IMR-90 (cell line): Measurements from ENCODE around the gene PCCA. TPM values are rescaled to one million over a fixed set of nuclear protein-coding genes. Genes with fewer than 3 reads are reported as not detected.

ENCODE experiments used
- ATAC-seq: fragments of 200-7000 bp; cut with Tn5 transposase; 2 replicates; pipeline ENCODE4 v1.9.1; 2020; ENCODE audit warnings: low read depth, mild to moderate bottlenecking, moderate library complexity
- BruUV-seq: library from RNA; stranded (reverse); fragments of 400-500 nt; replicated peaks from 2 replicates; lab custom pipeline; 2021; lab: Mats Ljungman, UMichigan
- CTCF ChIA-PET: fragments of 300-600 bp; formaldehyde crosslinking; extraction: SDS; loops from one replicate; lab custom pipeline; 2021; ENCODE audit warnings: antibody characterized with exemption; lab: Yijun Ruan, JAX
- POLR2A ChIA-PET: fragments of 300-600 bp; sonication (Branson Sonifier 250); formaldehyde crosslinking; loops from one replicate; lab custom pipeline; 2022; ENCODE audit warnings: antibody characterized with exemption; ENCODE audit not compliant: unreplicated experiment; lab: Charles Lee
- DNase-seq: peaks from one replicate; pipeline ENCODE4 v3.0.0; 2013
- H2AFZ ChIP-seq: replicated peaks from 2 replicates; pipeline ENCODE3; 2013; ENCODE audit warnings: low read length, mild to moderate bottlenecking; ENCODE audit not compliant: poor library complexity
- H2AK5ac ChIP-seq: 2 replicates; pipeline ENCODE4 v1.6.1; 2013; ENCODE audit warnings: low read depth, low read length, inconsistent platforms
- H2AK9ac ChIP-seq: replicated peaks from 2 replicates; pipeline ENCODE3; 2013; ENCODE audit warnings: mild to moderate bottlenecking, low read depth, low read length, moderate library complexity; ENCODE audit not compliant: poor library complexity
- H2BK120ac ChIP-seq: 2 replicates; pipeline ENCODE4 v1.6.1; 2013; ENCODE audit warnings: low read depth, low read length, inconsistent platforms
- H2BK15ac ChIP-seq: 3 replicates; pipeline ENCODE4 v1.6.1; 2013; ENCODE audit warnings: low read depth, low read length, inconsistent platforms
- H2BK20ac ChIP-seq: 2 replicates; pipeline ENCODE4 v1.6.1; 2013; ENCODE audit warnings: low read depth, mild to moderate bottlenecking, inconsistent platforms, low read length, moderate library complexity
- H2BK5ac ChIP-seq: 2 replicates; pipeline ENCODE4 v1.6.1; 2013; ENCODE audit warnings: mild to moderate bottlenecking, low read depth, low read length, inconsistent platforms; ENCODE audit not compliant: poor library complexity, severe bottlenecking
- H3K14ac ChIP-seq: replicated peaks from 2 replicates; pipeline ENCODE4 v1.6.1; 2013; ENCODE audit warnings: low read depth, low read length, inconsistent platforms
- H3K18ac ChIP-seq: 2 replicates; pipeline ENCODE4 v1.6.1; 2013; ENCODE audit warnings: low read depth, low read length, control low read depth
- H3K23ac ChIP-seq: 2 replicates; pipeline ENCODE4 v1.6.1; 2013; ENCODE audit warnings: low read depth, low read length, inconsistent platforms
- H3K27ac ChIP-seq: 2 replicates; pipeline ENCODE4 v1.5.1; 2013; ENCODE audit warnings: mild to moderate bottlenecking, control low read depth, low read length; ENCODE audit not compliant: insufficient read depth
- H3K27me3 ChIP-seq: 2 replicates; pipeline ENCODE4 v1.6.1; 2013; ENCODE audit warnings: low read length; ENCODE audit not compliant: control insufficient read depth, insufficient read depth
- H3K36me3 ChIP-seq: 2 replicates; pipeline ENCODE4 v1.6.1; 2013; ENCODE audit warnings: low read length, mixed read lengths; ENCODE audit not compliant: control insufficient read depth, insufficient read depth
- H3K4ac ChIP-seq: 2 replicates; pipeline ENCODE4 v1.6.1; 2013; ENCODE audit warnings: low read depth, low read length, inconsistent platforms
- H3K4me1 ChIP-seq: 2 replicates; pipeline ENCODE4 v1.6.1; 2013; ENCODE audit warnings: low read length, mixed read lengths; ENCODE audit not compliant: control insufficient read depth, insufficient read depth
- H3K4me2 ChIP-seq: 2 replicates; pipeline ENCODE4 v1.6.1; 2013; ENCODE audit warnings: low read depth, mild to moderate bottlenecking, control low read depth, low read length, moderate library complexity
- H3K4me3 ChIP-seq: 2 replicates; pipeline ENCODE4 v1.5.1; 2013; ENCODE audit warnings: low read depth, mild to moderate bottlenecking, control low read depth, low read length, moderate library complexity; ENCODE audit not compliant: insufficient read depth
- H3K56ac ChIP-seq: 2 replicates; pipeline ENCODE4 v1.6.1; 2013; ENCODE audit warnings: low read length, inconsistent platforms; ENCODE audit not compliant: insufficient read depth; ENCODE audit errors: extremely low read depth
- H3K79me1 ChIP-seq, 2 experiments: 2 replicates each; pipeline ENCODE4 v1.6.1; 2013; ENCODE audit warnings: low read length in 2 of 2, inconsistent platforms in 1 of 2, low read depth in 1 of 2
- H3K9ac ChIP-seq: 2 replicates; pipeline ENCODE4 v1.6.1; 2013; ENCODE audit warnings: low read depth, low read length, control low read depth
- H3K9me1 ChIP-seq: 2 replicates; pipeline ENCODE4 v1.6.1; 2013; ENCODE audit warnings: low read length, inconsistent platforms; ENCODE audit not compliant: insufficient read depth
- H3K9me3 ChIP-seq: 2 replicates; pipeline ENCODE4 v1.6.1; 2013; ENCODE audit warnings: low read length; ENCODE audit not compliant: control insufficient read depth, insufficient read depth
- H4K20me1 ChIP-seq: 2 replicates; pipeline ENCODE4 v1.6.1; 2013; ENCODE audit warnings: low read length, inconsistent platforms; ENCODE audit not compliant: insufficient read depth
- H4K5ac ChIP-seq: 2 replicates; pipeline ENCODE4 v1.6.1; 2013; ENCODE audit warnings: mild to moderate bottlenecking, low read depth, low read length, control low read depth
- H4K8ac ChIP-seq, 2 experiments: 2 replicates each; pipeline ENCODE4 v1.6.1; 2013; ENCODE audit warnings: low read depth in 2 of 2, low read length in 2 of 2, control low read depth in 1 of 2, inconsistent platforms in 1 of 2
- H4K91ac ChIP-seq: 2 replicates; pipeline ENCODE4 v1.6.1; 2013; ENCODE audit warnings: low read depth, low read length, inconsistent platforms; ENCODE audit not compliant: insufficient read depth
- BHLHE40 ChIP-seq: fragments of 150-350 bp; IDR thresholded peaks from 2 replicates; pipeline ENCODE4 v1.6.1; 2016; ENCODE audit warnings: mild to moderate bottlenecking, low read depth, low read length
- CEBPB ChIP-seq: IDR thresholded peaks from 2 replicates; pipeline ENCODE4 v1.6.1; 2012; ENCODE audit warnings: low read depth, low read length, improper control_type of control experiment
- CHD1 ChIP-seq: IDR thresholded peaks from 2 replicates; pipeline ENCODE4 v1.6.1; 2012; ENCODE audit warnings: low read depth, low read length, improper control_type of control experiment
- CTCF ChIP-seq: conservative IDR thresholded peaks from 2 replicates; pipeline ENCODE4 v1.5.1; 2012; ENCODE audit warnings: mild to moderate bottlenecking, low read depth, low read length, improper control_type of control experiment
- ELK1 ChIP-seq: fragments of 150-350 bp; IDR thresholded peaks from 2 replicates; pipeline ENCODE4 v1.6.1; 2016; ENCODE audit warnings: low read depth, mild to moderate bottlenecking, low read length, moderate library complexity, borderline replicate concordance
- FOS ChIP-seq: fragments of 150-350 bp; IDR thresholded peaks from 2 replicates; pipeline ENCODE4 v1.6.1; 2016; ENCODE audit warnings: low read depth, low read length
- MAFK ChIP-seq: IDR thresholded peaks from 2 replicates; pipeline ENCODE4 v1.6.1; 2012; ENCODE audit warnings: low read depth, low read length, improper control_type of control experiment
- MAZ ChIP-seq: IDR thresholded peaks from 2 replicates; pipeline ENCODE4 v1.6.1; 2012; ENCODE audit warnings: low read depth, mild to moderate bottlenecking, low read length, improper control_type of control experiment, moderate library complexity, borderline replicate concordance
- MXI1 ChIP-seq: IDR thresholded peaks from 2 replicates; pipeline ENCODE4 v1.6.1; 2012; ENCODE audit warnings: low read depth, mild to moderate bottlenecking, low read length, moderate library complexity, borderline replicate concordance
- NFE2L2 ChIP-seq: fragments of 150-350 bp; IDR thresholded peaks from 2 replicates; pipeline ENCODE4 v1.6.1; 2016; ENCODE audit warnings: low read depth, mild to moderate bottlenecking, low read length
- POLR2A ChIP-seq: IDR thresholded peaks from 2 replicates; pipeline ENCODE4 v1.6.1; 2012; ENCODE audit warnings: mild to moderate bottlenecking, low read depth, low read length
- RAD21 ChIP-seq: IDR thresholded peaks from 2 replicates; pipeline ENCODE4 v1.6.1; 2012; ENCODE audit warnings: low read length, improper control_type of control experiment
- RCOR1 ChIP-seq: IDR thresholded peaks from 2 replicates; pipeline ENCODE4 v1.6.1; 2012; ENCODE audit warnings: mild to moderate bottlenecking, low read length, improper control_type of control experiment; ENCODE audit not compliant: insufficient replicate concordance
- RFX5 ChIP-seq: IDR thresholded peaks from 2 replicates; pipeline ENCODE4 v1.8.0; 2012; ENCODE audit warnings: low read depth, mild to moderate bottlenecking, low read length, moderate library complexity
- SMC3 ChIP-seq: fragments of 150-350 bp; IDR thresholded peaks from 2 replicates; pipeline ENCODE4 v1.6.1; 2016; ENCODE audit warnings: low read depth, mild to moderate bottlenecking, antibody characterized with exemption, low read length, moderate library complexity
- USF2 ChIP-seq: fragments of 150-350 bp; IDR thresholded peaks from 2 replicates; pipeline ENCODE4 v1.6.1; 2017; ENCODE audit warnings: mild to moderate bottlenecking, antibody characterized with exemption, low read length, low read depth
- WGBS, 2 experiments: methylation state at CpG; one replicate each; pipeline versions ENCODE4 v1.1.5 to v1.1.7; 2013; ENCODE audit warnings: missing lambda C conversion rate in 2 of 2; ENCODE audit not compliant: insufficient read length in 1 of 2; ENCODE audit errors: extremely low coverage in 2 of 2; 5-methylcytosine and 5-hydroxymethylcytosine counted together
- dilution Hi-C: fragments of 300-500 bp; cut with HindIII; formaldehyde crosslinking; loops from one replicate; pipeline ENCODE4 v1.14.3; 2018; ENCODE audit warnings: low sequenced_read_pairs; ENCODE audit not compliant: unreplicated experiment
- in situ Hi-C: fragments of 300-500 bp; cut with MboI; formaldehyde crosslinking; loops from 3 replicates; pipeline ENCODE4 v1.14.3; 2019; ENCODE audit warnings: low sequenced_read_pairs, inconsistent platforms, mixed read lengths
- intact Hi-C: fragments of 100-400 bp; cut with micrococcal nuclease; formaldehyde crosslinking; loops from 2 replicates; pipeline ENCODE4 v1.10.0; 2022
- polyA plus RNA-seq, 3 experiments: library from polyadenylated mRNA; depleted of rRNA; stranded (reverse); fragments of >200 nt; gene quantifications; 2 replicates each; pipeline ENCODE4 v1.2.3, GENCODE V29; 2012; ENCODE audit warnings: low replicate concordance in 1 of 3
- total RNA-seq: library from RNA; depleted of rRNA; stranded (reverse); fragments of >200 nt; gene quantifications from 2 replicates; pipeline ENCODE4 v1.2.3, GENCODE V29; 2012

PCCA gene
- total and polyA plus RNA-seq, 2 of the 4 experiments (the other 2 are of a cell fraction): 7.6 to 24.0 TPM

- Histone ChIP-seq H3K4me2 (no peak overlapping the region), H2AK9ac (no peak overlapping the region), H3K36me3 (peaks cover 7% of the 10 kb centered on the region), H3K4me1 (no peaks in the 10 kb centered on the region), H2BK5ac (no peak overlapping the region), H3K56ac (no peak overlapping the region), H4K8ac (no peak overlapping the region), H3K18ac (no peak overlapping the region), H3K9me3 (no peaks in the 10 kb centered on the region), H2AK5ac (no peak overlapping the region), H3K9me1 (no peaks in the 10 kb centered on the region; the same call in 1 of the 2 replicates), H2AFZ (no peak overlapping the region), H3K27ac (no peak overlapping the region), H3K9ac (no peak overlapping the region), H4K5ac (no peak overlapping the region), H3K14ac (no peak overlapping the region), H2BK20ac (no peak overlapping the region), H3K4me3 (no peak overlapping the region), H2BK15ac (no peak overlapping the region), H3K4ac (no peak overlapping the region), H4K91ac (no peak overlapping the region), H3K27me3 (no peaks in the 10 kb centered on the region), H2BK120ac (no peak overlapping the region), H3K23ac (no peak overlapping the region), H4K20me1 (no peaks in the 10 kb centered on the region), H3K79me1 (no peaks in the 10 kb centered on the region)
- BruUV-seq: no TSS peak
- dilution Hi-C loops: no loop called here
- in situ Hi-C loops: no loop called here
- ChIA-PET POLR2A (no interaction called here), CTCF (no interaction called here)
- WGBS, 2 experiments: 96% methylated on average over 5 of the region's 8 CpGs; no CpG with 5 or more reads in 1 of the 2 experiments
- intact Hi-C loops: no loop called here
- ATAC-seq: no peak
- TF ChIP-seq RFX5 (no peak), NFE2L2 (no peak), MXI1 (no peak), POLR2A (no peak), SMC3 (no peak), USF2 (no peak), RAD21 (no peak), CEBPB (no peak), MAFK (no peak), FOS (no peak), CTCF (no peak), MAZ (no peak), CHD1 (no peak), ELK1 (no peak), RCOR1 (no peak), BHLHE40 (no peak)
- no peak for DNase-seq
These were observed 435.1 kb downstream of the PCCA start for GRCh38 chr13:100523981-100524386.
